ENCODE data around the gene CEMP1. TPM values are rescaled to one million over a fixed set of nuclear protein-coding genes. Genes with fewer than 3 reads are reported as not detected.

CEMP1 gene
- total RNA-seq, 1 experiment from 2014 or later, result 0.15 TPM

DNA sequence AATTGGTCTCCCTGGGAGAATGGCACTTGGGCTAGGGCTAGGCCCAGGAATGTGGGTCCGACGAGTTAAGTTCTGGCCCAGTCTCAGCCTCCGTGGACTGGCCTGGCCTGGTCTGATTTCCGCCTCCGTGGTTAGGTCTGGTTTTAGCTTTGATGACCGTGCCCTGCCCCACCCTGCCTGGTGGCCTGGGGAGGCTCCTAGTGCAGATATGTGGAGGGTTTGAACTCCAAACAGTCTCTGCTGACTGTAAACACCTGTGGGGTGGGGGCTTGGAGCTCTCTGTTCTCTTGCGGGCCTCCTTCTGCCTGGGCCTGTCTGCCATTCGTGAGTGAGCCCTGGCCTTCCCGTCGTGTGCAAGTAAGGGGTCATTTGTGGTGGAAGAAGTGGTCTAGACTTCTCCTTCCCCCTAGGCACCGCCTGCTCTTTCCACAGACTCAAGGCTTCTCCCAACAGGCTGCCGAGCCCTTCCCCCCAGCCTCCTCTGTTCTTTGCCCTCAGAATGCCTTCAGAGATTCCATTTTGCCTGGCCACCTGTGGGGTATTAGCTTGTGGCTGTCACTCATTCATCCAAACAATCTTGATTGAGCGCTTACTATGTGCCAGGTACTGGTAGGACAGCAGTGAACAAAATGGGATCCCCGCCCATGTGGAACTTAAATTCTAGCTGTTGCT is 15.9 kb downstream of the CEMP1 start (continued):
- TF ChIP-seq CBFB (CRISPR knock-in tag; IDR thresholded peaks at IDR 0.05; ENCODE audit: low read depth) (no peak), ZNF138 (CRISPR knock-in tag; conservative IDR thresholded peaks at IDR 0.05) (no peak), JUN (CRISPR knock-in tag; IDR thresholded peaks at IDR 0.05) (no peak), CREM (CRISPR knock-in tag; IDR thresholded peaks at IDR 0.05) (no peak), PREB (CRISPR knock-in tag; IDR thresholded peaks at IDR 0.05; ENCODE audit: borderline replicate concordance) (no peak), NR2C2 (CRISPR knock-in tag; IDR thresholded peaks at IDR 0.05) (no peak)

GRCh38 chr16:2514333-2515179 is 16.7 kb downstream of the CEMP1 start:
- DNase-seq (ENCODE audit: low spot score) (no peak), ATAC-seq (no peak)
- POLR2A ChIA-PET, result interaction anchor here (1.7 to 2.0 kb wide), 2 partner anchors 17 to 23 kb away, joined by 6 read pairs; partner anchors contain the start of genes CEMP1 and PDPK1

More at GRCh38 chr16:2514333-2515179, 16.7 kb downstream of the CEMP1 start:
- Mint-ChIP-seq H3K4me1 (peaks cover 46% of the 10 kb centered on the region), H3K27ac (peak overlapping the region; percentile 59), H3K36me3 (no peaks in the 10 kb centered on the region; the same call in 1 of the 2 replicates), H3K27me3 (ENCODE audit: low read depth) (peaks cover 4% of the 10 kb centered on the region), H3K9me3 (no peaks in the 10 kb centered on the region), H3K4me3 (peak overlapping the region; percentile 80)
- no peak for TF ChIP-seq ZNF263 (CRISPR knock-in tag; IDR thresholded peaks at IDR 0.05; ENCODE audit: low read depth)
- TF ChIP-seq, protein P1, sequence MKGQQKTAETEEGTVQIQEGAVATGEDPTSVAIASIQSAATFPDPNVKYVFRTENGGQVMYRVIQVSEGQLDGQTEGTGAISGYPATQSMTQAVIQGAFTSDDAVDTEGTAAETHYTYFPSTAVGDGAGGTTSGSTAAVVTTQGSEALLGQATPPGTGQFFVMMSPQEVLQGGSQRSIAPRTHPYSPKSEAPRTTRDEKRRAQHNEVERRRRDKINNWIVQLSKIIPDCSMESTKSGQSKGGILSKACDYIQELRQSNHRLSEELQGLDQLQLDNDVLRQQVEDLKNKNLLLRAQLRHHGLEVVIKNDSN (CRISPR knock-in tag; IDR thresholded peaks at IDR 0.05), result peak; percentile 56; the same call in 1 of the 2 replicates
- TF ChIP-seq, protein P2, sequence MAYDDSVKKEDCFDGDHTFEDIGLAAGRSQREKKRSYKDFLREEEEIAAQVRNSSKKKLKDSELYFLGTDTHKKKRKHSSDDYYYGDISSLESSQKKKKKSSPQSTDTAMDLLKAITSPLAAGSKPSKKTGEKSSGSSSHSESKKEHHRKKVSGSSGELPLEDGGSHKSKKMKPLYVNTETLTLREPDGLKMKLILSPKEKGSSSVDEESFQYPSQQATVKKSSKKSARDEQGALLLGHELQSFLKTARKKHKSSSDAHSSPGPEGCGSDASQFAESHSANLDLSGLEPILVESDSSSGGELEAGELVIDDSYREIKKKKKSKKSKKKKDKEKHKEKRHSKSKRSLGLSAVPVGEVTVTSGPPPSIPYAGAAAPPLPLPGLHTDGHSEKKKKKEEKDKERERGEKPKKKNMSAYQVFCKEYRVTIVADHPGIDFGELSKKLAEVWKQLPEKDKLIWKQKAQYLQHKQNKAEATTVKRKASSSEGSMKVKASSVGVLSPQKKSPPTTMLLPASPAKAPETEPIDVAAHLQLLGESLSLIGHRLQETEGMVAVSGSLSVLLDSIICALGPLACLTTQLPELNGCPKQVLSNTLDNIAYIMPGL (CRISPR knock-in tag; IDR thresholded peaks at IDR 0.05), result no peak
- no peak for TF ChIP-seq ZNF281 (CRISPR knock-in tag; IDR thresholded peaks at IDR 0.05)
- no peak for TF ChIP-seq ZSCAN18 (CRISPR knock-in tag; IDR thresholded peaks at IDR 0.05)
- no peak for TF ChIP-seq SMAD3 (CRISPR knock-in tag; IDR thresholded peaks at IDR 0.05; ENCODE audit: borderline replicate concordance)
- no peak for TF ChIP-seq PRRX2 (CRISPR knock-in tag; IDR thresholded peaks at IDR 0.05)
- CTCF ChIA-PET, result interaction anchor here (1.5 to 2.9 kb wide), 3 partner anchors 13 to 263 kb away, joined by 4 to 11 read pairs (median 4); partner anchors contain the start of gene ECI1
